H9 (cell line): ENCODE data around the gene YWHAH. TPM values are rescaled to one million over a fixed set of nuclear protein-coding genes. Genes with fewer than 3 reads are reported as not detected.

ENCODE experiments used
- DNase-seq: peaks from one replicate; pipeline ENCODE4 v3.0.0-alpha.2; 2017
- H2AFZ ChIP-seq: one replicate; pipeline ENCODE4 v1.6.1; 2013; ENCODE audit warnings: mild to moderate bottlenecking, low read length, control low read depth, moderate library complexity
- H2AK5ac ChIP-seq: 2 replicates; pipeline ENCODE4 v1.6.1; 2013; ENCODE audit warnings: low read length, control low read depth, mixed read lengths; ENCODE audit not compliant: insufficient read length
- H2BK120ac ChIP-seq: one replicate; pipeline ENCODE4 v1.6.1; 2013; ENCODE audit warnings: low read depth, mild to moderate bottlenecking, low read length, control low read depth, inconsistent platforms; ENCODE audit not compliant: poor library complexity, severe bottlenecking
- H2BK12ac ChIP-seq: 2 replicates; pipeline ENCODE4 v1.6.1; 2013; ENCODE audit warnings: low read length, control low read depth, mixed read lengths, low read depth; ENCODE audit not compliant: insufficient read length
- H2BK15ac ChIP-seq: 2 replicates; pipeline ENCODE4 v1.6.1; 2013; ENCODE audit warnings: low read depth, low read length, control low read depth
- H2BK20ac ChIP-seq: one replicate; pipeline ENCODE4 v1.6.1; 2013; ENCODE audit warnings: low read depth, mild to moderate bottlenecking, low read length, control low read depth, inconsistent platforms; ENCODE audit not compliant: poor library complexity, severe bottlenecking
- H2BK5ac ChIP-seq: 2 replicates; pipeline ENCODE4 v1.6.1; 2013; ENCODE audit warnings: low read length, control low read depth, mixed read lengths; ENCODE audit not compliant: insufficient read length
- H3K14ac ChIP-seq: 2 replicates; pipeline ENCODE4 v1.6.1; 2013; ENCODE audit warnings: low read length, control low read depth; ENCODE audit not compliant: insufficient read depth
- H3K18ac ChIP-seq: 2 replicates; pipeline ENCODE4 v1.6.1; 2013; ENCODE audit warnings: low read depth, mild to moderate bottlenecking, mixed read lengths, low read length, control low read depth; ENCODE audit not compliant: insufficient read length
- H3K23ac ChIP-seq: 2 replicates; pipeline ENCODE4 v1.6.1; 2013; ENCODE audit warnings: low read length, control low read depth, mixed read lengths, low read depth; ENCODE audit not compliant: insufficient read length
- H3K23me2 ChIP-seq: 2 replicates; pipeline ENCODE4 v1.6.1; 2013; ENCODE audit warnings: low read depth, mild to moderate bottlenecking, mixed read lengths, low read length, control low read depth; ENCODE audit not compliant: insufficient read length, poor library complexity, severe bottlenecking
- H3K27ac ChIP-seq: 2 replicates; pipeline ENCODE4 v1.5.1; 2013; ENCODE audit warnings: low read length, control low read depth, mixed read lengths, low read depth; ENCODE audit not compliant: insufficient read length
- H3K27me3 ChIP-seq: 2 replicates; pipeline ENCODE4 v1.6.1; 2013; ENCODE audit warnings: low read length, control low read depth, inconsistent platforms; ENCODE audit not compliant: insufficient read depth
- H3K4ac ChIP-seq: 2 replicates; pipeline ENCODE4 v1.6.1; 2013; ENCODE audit warnings: low read depth, mild to moderate bottlenecking, control low read depth, inconsistent platforms, low read length, moderate library complexity
- H3K4me1 ChIP-seq: 2 replicates; pipeline ENCODE4 v1.6.1; 2013; ENCODE audit warnings: low read length, control low read depth, inconsistent platforms; ENCODE audit not compliant: insufficient read depth
- H3K4me2 ChIP-seq: 2 replicates; pipeline ENCODE4 v1.6.1; 2013; ENCODE audit warnings: low read length, control low read depth, mixed read lengths; ENCODE audit not compliant: insufficient read length, insufficient read depth
- H3K56ac ChIP-seq: 2 replicates; pipeline ENCODE4 v1.6.1; 2013; ENCODE audit warnings: low read depth, mild to moderate bottlenecking, mixed read lengths, low read length, control low read depth; ENCODE audit not compliant: insufficient read length
- H3K79me1 ChIP-seq: 2 replicates; pipeline ENCODE4 v1.6.1; 2013; ENCODE audit warnings: low read depth, mild to moderate bottlenecking, moderate library complexity, low read length, control low read depth, inconsistent platforms; ENCODE audit not compliant: insufficient read depth, poor library complexity, severe bottlenecking
- H3K79me2 ChIP-seq: 2 replicates; pipeline ENCODE4 v1.6.1; 2013; ENCODE audit warnings: low read length, control low read depth, inconsistent platforms; ENCODE audit not compliant: insufficient read depth
- H3K9ac ChIP-seq: 2 replicates; pipeline ENCODE4 v1.6.1; 2013; ENCODE audit warnings: low read length, control low read depth, mixed read lengths; ENCODE audit not compliant: insufficient read length; ENCODE audit errors: extremely low read depth
- H3K9me3 ChIP-seq: one replicate; pipeline ENCODE4 v1.6.1; 2013; ENCODE audit warnings: low read depth, low read length, inconsistent platforms; ENCODE audit not compliant: control insufficient read depth
- H3T11ph ChIP-seq: one replicate; pipeline ENCODE4 v1.6.1; 2013; ENCODE audit warnings: mild to moderate bottlenecking, low read length, control low read depth, inconsistent platforms
- H4K20me1 ChIP-seq: one replicate; pipeline ENCODE4 v1.6.1; 2013; ENCODE audit not compliant: control insufficient read depth, insufficient read length, insufficient read depth
- H4K5ac ChIP-seq: 2 replicates; pipeline ENCODE4 v1.6.1; 2013; ENCODE audit warnings: low read depth, mild to moderate bottlenecking, mixed read lengths, low read length, control low read depth; ENCODE audit not compliant: insufficient read length
- H4K8ac ChIP-seq: replicated peaks from 2 replicates; pipeline ENCODE4 v1.6.1; 2013; ENCODE audit warnings: low read length, control low read depth, mixed read lengths, low read depth; ENCODE audit not compliant: insufficient read length
- H4K91ac ChIP-seq: 2 replicates; pipeline ENCODE4 v1.6.1; 2013; ENCODE audit warnings: low read depth, mild to moderate bottlenecking, moderate library complexity, mixed read lengths, low read length, control low read depth; ENCODE audit not compliant: insufficient read length
- H3K27ac Mint-ChIP-seq, 3 experiments: 2 replicates in 2 of 3; 3 replicates in 1 of 3; pipeline ENCODE4 v1.8.0; 2020 to 2021; ENCODE audit warnings: mixed read lengths in 3 of 3, mild to moderate bottlenecking in 1 of 3, moderate library complexity in 1 of 3
- H3K27me3 Mint-ChIP-seq: 2 replicates; pipeline ENCODE4 v1.8.0; 2021; ENCODE audit warnings: low read depth, mild to moderate bottlenecking, moderate library complexity, mixed read lengths
- H3K36me3 Mint-ChIP-seq, 3 experiments: 2 replicates in 2 of 3; 3 replicates in 1 of 3; pipeline ENCODE4 v1.8.0; 2020 to 2021; ENCODE audit warnings: low read depth in 3 of 3, mixed read lengths in 3 of 3; ENCODE audit not compliant: insufficient read depth in 1 of 3
- H3K4me1 Mint-ChIP-seq, 2 experiments: 2 replicates each; pipeline ENCODE4 v1.8.0; 2020; ENCODE audit warnings: mixed read lengths in 2 of 2
- H3K4me3 Mint-ChIP-seq, 2 experiments: 2 replicates in 1 of 2; 3 replicates in 1 of 2; pipeline ENCODE4 v1.8.0; 2020 to 2021; ENCODE audit warnings: mild to moderate bottlenecking in 2 of 2, mixed read lengths in 2 of 2, moderate library complexity in 1 of 2
- H3K9me3 Mint-ChIP-seq, 2 experiments: 2 replicates in 1 of 2; 3 replicates in 1 of 2; pipeline ENCODE4 v1.8.0; 2020; ENCODE audit warnings: mild to moderate bottlenecking in 2 of 2, mixed read lengths in 2 of 2, moderate library complexity in 1 of 2
- WGBS: extraction: QIAGEN DNeasy Blood & Tissue Kit; methylation state at CpG from one replicate; pipeline ENCODE4 v1.1.7; 2013; ENCODE audit warnings: missing lambda C conversion rate, low lambda C conversion rate, mixed read lengths; ENCODE audit not compliant: insufficient read length; ENCODE audit errors: extremely low coverage; 5-methylcytosine and 5-hydroxymethylcytosine counted together
- total RNA-seq: library from RNA; stranded (reverse); gene quantifications from 2 replicates; pipeline ENCODE4 v1.2.1, GENCODE V29; 2021
- TF ChIP-seq, protein P1 (sequence below): fragments of 200-600 bp; sonication (generic); conservative IDR thresholded peaks from 3 replicates; pipeline ENCODE4 v1.8.0; 2021; ENCODE audit warnings: antibody characterized with exemption, mild to moderate bottlenecking

YWHAH gene
- total RNA-seq, 1 experiment from 2014 or later: 250 TPM

DNA sequence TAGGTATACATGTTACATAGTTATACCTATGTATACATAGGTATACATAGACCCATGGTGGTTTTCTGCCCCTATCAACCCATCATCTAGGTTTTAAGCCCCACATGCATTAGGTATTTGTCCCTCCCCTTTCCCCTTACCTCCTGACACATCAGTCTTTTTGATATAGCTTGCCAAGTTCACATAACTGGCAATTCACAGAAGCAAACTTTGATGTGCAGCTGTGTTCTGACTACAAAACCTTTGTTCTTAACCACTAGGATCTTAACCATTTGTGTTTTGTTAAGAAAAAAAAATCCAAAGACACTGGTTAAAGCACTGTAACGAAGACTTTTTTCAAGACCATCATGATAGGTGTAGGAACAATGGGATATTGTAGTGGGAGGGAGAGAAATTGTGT, 55.8 kb downstream of the YWHAH start:
- no peak overlapping the region for H3K18ac ChIP-seq
- no peak overlapping the region for H3K4ac ChIP-seq
- no peaks in the 10 kb centered on the region for H3K27me3 ChIP-seq
- H3T11ph ChIP-seq: no peak overlapping the region
- H3K79me2 ChIP-seq: no peaks in the 10 kb centered on the region
- no peak overlapping the region for H3K9ac ChIP-seq
- H3K27ac Mint-ChIP-seq: no peak overlapping the region
- no peaks in the 10 kb centered on the region for H3K23me2 ChIP-seq
- no peak overlapping the region for H3K27ac ChIP-seq
- H3K79me1 ChIP-seq: no peaks in the 10 kb centered on the region
- H4K91ac ChIP-seq: no peak overlapping the region
- DNase-seq: no peak
- TF ChIP-seq, protein P1, sequence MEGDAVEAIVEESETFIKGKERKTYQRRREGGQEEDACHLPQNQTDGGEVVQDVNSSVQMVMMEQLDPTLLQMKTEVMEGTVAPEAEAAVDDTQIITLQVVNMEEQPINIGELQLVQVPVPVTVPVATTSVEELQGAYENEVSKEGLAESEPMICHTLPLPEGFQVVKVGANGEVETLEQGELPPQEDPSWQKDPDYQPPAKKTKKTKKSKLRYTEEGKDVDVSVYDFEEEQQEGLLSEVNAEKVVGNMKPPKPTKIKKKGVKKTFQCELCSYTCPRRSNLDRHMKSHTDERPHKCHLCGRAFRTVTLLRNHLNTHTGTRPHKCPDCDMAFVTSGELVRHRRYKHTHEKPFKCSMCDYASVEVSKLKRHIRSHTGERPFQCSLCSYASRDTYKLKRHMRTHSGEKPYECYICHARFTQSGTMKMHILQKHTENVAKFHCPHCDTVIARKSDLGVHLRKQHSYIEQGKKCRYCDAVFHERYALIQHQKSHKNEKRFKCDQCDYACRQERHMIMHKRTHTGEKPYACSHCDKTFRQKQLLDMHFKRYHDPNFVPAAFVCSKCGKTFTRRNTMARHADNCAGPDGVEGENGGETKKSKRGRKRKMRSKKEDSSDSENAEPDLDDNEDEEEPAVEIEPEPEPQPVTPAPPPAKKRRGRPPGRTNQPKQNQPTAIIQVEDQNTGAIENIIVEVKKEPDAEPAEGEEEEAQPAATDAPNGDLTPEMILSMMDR: no peak
- H3K36me3 Mint-ChIP-seq: no peaks in the 10 kb centered on the region
- H4K8ac ChIP-seq: no peak overlapping the region
- no peak overlapping the region for H3K56ac ChIP-seq
- H3K9me3 Mint-ChIP-seq: peaks cover 0 to 3% of the 10 kb centered on the region in 2 experiments; a peak in 1 of 5 replicates
- H4K20me1 ChIP-seq: no peaks in the 10 kb centered on the region
- no peak overlapping the region for H3K14ac ChIP-seq
- peaks cover 34% of the 10 kb centered on the region for H3K27me3 Mint-ChIP-seq
- no peaks in the 10 kb centered on the region; the same call in 1 of the 2 replicates for H3K4me1 ChIP-seq
- no peak overlapping the region for H2BK20ac ChIP-seq
- H3K4me3 Mint-ChIP-seq: no peak overlapping the region
- H3K23ac ChIP-seq: no peak overlapping the region
- H2AFZ ChIP-seq: no peak overlapping the region
- no peaks in the 10 kb centered on the region for H3K9me3 ChIP-seq
- no peak overlapping the region for H3K4me2 ChIP-seq
- no CpG with 5 or more reads among the region's 1 CpG for WGBS
- H4K5ac ChIP-seq: no peak overlapping the region
- no peaks in the 10 kb centered on the region for H3K4me1 Mint-ChIP-seq
- H2BK120ac ChIP-seq: no peak overlapping the region
- no peak overlapping the region for H2BK5ac ChIP-seq
- H2AK5ac ChIP-seq: no peak overlapping the region
- H2BK12ac ChIP-seq: no peak overlapping the region
- no peak overlapping the region for H2BK15ac ChIP-seq
